ENCODE measurements around the gene FOXO4. TPM values are rescaled to one million over a fixed set of nuclear protein-coding genes. Genes with fewer than 3 reads are reported as not detected.
A peak's percentile ranks its signal among the peaks of the same experiment; 100 is the strongest.

FOXO4 gene
- total RNA-seq, 4 donors from 2014 or later: 14.9 to 18.8 (median 16.9) TPM

DNA sequence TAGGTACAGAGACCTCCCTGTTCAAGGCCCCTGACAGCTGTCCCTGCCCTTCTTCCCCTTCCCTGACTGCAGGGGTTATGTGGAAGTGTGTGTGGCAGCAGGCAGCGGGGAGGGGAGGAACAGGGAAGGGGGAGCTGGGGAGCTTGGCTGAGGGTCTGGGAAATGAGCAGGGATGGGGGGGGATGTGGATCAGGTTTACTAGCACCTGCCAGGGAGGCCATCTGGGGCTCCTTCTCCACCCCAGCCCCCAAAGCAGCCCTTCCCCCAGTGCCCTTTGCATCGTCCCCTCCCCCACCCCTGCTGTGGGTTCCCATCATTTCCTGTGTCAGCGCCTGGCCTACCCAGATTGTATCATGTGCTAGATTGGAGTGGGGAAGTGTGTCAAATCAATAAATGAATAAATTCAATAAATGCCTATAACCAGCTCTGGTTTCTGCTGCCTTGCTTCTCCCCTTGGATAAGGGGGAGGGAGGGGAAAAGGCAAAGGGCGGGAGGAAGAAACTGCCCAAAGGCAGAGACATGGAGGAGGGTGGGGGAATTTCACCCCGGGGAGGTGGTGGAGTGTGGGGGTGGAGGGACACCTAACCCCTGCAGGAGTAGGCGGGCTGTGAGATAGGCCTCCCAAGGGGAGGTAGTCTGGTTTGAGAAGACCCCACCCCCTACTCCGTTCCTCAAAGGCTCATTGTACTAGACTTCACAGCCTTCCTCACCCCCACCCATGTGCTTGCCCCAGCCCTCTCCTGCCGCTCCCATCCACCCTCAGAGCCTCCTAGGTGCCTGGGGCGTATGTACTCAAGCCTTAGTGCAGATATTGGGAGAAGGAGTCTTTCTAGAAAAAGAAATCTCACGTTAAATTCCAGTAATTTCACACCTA, 7.7 kb downstream of the FOXO4 start:
- no peak overlapping the region for H3K27ac ChIP-seq
- H3K4me3 ChIP-seq (replicated peaks in 1 of 3): no peak overlapping the region
- no peaks in the 10 kb centered on the region for H3K36me3 ChIP-seq
- no peaks in the 10 kb centered on the region for H3K27me3 ChIP-seq
- WGBS, 2 donors: 42 to 51% methylated on average over 6 to 10 of the region's 10 CpGs
- H3K9me3 ChIP-seq: no peaks in the 10 kb centered on the region
- intact Hi-C loops (cut with DNase I): no loop called here
- TF ChIP-seq, protein P1, sequence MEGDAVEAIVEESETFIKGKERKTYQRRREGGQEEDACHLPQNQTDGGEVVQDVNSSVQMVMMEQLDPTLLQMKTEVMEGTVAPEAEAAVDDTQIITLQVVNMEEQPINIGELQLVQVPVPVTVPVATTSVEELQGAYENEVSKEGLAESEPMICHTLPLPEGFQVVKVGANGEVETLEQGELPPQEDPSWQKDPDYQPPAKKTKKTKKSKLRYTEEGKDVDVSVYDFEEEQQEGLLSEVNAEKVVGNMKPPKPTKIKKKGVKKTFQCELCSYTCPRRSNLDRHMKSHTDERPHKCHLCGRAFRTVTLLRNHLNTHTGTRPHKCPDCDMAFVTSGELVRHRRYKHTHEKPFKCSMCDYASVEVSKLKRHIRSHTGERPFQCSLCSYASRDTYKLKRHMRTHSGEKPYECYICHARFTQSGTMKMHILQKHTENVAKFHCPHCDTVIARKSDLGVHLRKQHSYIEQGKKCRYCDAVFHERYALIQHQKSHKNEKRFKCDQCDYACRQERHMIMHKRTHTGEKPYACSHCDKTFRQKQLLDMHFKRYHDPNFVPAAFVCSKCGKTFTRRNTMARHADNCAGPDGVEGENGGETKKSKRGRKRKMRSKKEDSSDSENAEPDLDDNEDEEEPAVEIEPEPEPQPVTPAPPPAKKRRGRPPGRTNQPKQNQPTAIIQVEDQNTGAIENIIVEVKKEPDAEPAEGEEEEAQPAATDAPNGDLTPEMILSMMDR (IDR thresholded peaks at IDR 0.05): no peak
- TF ChIP-seq POLR2A (IDR thresholded peaks at IDR 0.05): no peak
- H3K4me1 ChIP-seq: no peaks in the 10 kb centered on the region
- DNase-seq: peak in 1 of 2 donors; percentile 5

DNA sequence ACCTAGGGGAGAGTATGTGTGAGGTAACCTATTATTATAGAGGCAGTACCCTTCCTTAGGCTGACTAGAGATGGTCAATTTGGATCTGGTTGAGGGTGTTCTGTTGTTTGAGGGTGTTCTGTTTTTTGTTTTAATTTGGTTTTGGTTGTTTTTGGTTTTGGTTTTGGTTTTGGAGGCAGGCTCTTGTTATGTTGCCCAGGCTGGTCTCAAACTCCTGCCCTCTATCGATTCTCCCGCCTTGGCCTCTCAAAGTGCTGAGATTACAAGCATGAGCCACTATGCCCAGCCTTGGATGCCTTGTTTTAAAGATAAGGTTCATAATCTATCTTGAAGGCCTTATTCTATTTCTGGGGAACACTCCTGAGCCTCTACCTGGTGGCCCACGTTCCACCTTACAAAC, 10.0 kb downstream of the FOXO4 start:
- H3K9me3 ChIP-seq: no peaks in the 10 kb centered on the region
- H3K36me3 ChIP-seq: no peaks in the 10 kb centered on the region
- DNase-seq: no peak
- H3K4me1 ChIP-seq: no peaks in the 10 kb centered on the region
- WGBS, 2 donors: 90 to 100% methylated on average over 3 of the region's 3 CpGs
- TF ChIP-seq POLR2A (IDR thresholded peaks at IDR 0.05): no peak
- TF ChIP-seq, protein P1 (IDR thresholded peaks at IDR 0.05): no peak
- no peaks in the 10 kb centered on the region for H3K27me3 ChIP-seq
- H3K27ac ChIP-seq: no peak overlapping the region
- H3K4me3 ChIP-seq (replicated peaks in 1 of 3): no peak overlapping the region
- intact Hi-C loops (cut with DNase I): no loop called here

DNA sequence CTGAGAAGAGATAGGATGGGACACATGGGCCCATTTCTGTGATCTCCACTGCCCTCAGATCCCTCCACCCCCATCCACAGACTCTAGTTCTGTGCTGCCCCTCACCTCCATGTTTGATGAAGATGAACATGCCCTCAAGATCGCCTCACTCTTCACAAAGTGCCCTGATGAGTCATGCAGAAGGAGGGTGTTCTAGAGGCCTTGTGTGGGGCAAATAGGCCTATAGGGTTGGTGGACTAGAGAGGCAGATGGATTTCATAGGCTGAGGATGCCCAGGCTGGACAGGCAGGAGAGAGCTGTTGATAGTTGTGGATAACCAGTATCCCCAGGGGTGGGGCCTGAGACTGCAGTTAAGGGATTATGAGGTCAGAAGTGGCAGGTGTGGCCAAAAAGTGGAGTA, 10.8 kb downstream of the FOXO4 start, which contains the start of gene CXorf65:
Gene CXorf65 (minus strand): TSS at position 314 of the 400 bp plus-strand sequence. CDS start 184 bp downstream, at position 130.
- H3K9me3 ChIP-seq: no peaks in the 10 kb centered on the region
- H3K4me1 ChIP-seq: no peaks in the 10 kb centered on the region
- WGBS, 2 donors: 80 to 88% methylated on average over 1 of the region's 1 CpG
- DNase-seq: no peak
- intact Hi-C loops (cut with DNase I): no loop called here
- H3K36me3 ChIP-seq: no peaks in the 10 kb centered on the region
- H3K27me3 ChIP-seq: no peaks in the 10 kb centered on the region
- TF ChIP-seq POLR2A (IDR thresholded peaks at IDR 0.05): no peak
- TF ChIP-seq, protein P1 (IDR thresholded peaks at IDR 0.05): no peak
- no peak within 1 kb of the TSS for H3K4me3 ChIP-seq (replicated peaks in 1 of 3)
- no peak within 1 kb of the TSS for H3K27ac ChIP-seq

DNA sequence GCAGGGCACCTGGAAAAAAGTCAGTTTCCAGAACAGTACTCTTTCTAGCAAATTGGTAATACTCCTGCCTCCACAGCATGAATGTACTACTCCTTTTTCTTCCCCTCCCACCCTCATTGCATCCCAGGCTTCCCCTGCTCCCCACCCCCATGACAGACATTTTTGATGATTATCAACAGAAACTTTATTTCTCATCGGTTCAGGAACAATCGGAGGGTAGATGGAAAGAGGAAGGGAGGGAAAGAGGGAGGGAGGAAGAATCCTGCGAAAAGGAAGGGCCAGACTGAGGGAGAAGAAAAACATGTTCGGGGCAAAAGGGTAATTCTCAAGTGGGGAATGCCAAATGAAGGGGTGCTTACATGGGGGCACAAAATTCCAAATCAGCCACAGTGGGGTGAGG, 11.6 kb downstream of the FOXO4 start:
- H3K9me3 ChIP-seq: no peaks in the 10 kb centered on the region
- 75 to 79% methylated on average over 4 of the region's 4 CpGs for WGBS, 2 donors
- no peaks in the 10 kb centered on the region for H3K36me3 ChIP-seq
- intact Hi-C loops (cut with DNase I): no loop called here
- no peak overlapping the region for H3K4me3 ChIP-seq (replicated peaks in 1 of 3)
- H3K27me3 ChIP-seq: no peaks in the 10 kb centered on the region
- no peaks in the 10 kb centered on the region for H3K4me1 ChIP-seq
- H3K27ac ChIP-seq: no peak overlapping the region
- DNase-seq: no peak
- no peak for TF ChIP-seq POLR2A (IDR thresholded peaks at IDR 0.05)
- TF ChIP-seq, protein P1 (IDR thresholded peaks at IDR 0.05): no peak

DNA sequence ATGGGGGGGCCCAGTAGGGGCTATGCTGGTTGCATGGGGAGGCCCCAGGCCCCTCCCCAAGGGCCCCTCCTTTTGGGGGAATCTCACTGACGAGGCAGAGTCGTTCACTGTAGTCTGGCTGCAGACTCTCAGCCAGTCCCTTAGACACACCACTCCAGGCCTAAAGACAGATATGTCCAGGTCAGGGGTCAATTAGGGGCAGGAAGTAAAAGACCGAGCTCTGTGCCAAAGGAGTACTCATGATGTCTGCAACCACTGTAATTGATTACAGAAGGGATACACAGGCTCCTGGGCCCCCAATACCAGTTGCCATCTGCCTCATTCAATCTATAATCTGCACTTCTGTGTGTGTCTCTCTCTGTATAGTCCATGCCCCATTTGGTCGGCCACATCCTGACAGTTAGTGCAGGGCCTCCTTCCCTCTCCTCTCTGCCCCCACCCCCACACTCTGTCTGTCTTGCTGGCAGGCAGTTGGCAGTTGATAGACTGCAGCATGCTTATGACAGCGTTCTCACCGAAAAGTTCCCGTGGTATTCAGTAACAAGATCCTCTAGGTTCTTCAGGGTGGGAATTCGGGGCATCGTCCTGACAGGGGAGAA, 12.2 kb downstream of the FOXO4 start:
- TF ChIP-seq, protein P1 (IDR thresholded peaks at IDR 0.05): no peak
- TF ChIP-seq POLR2A (IDR thresholded peaks at IDR 0.05): no peak
- 43 to 55% methylated on average over 6 to 8 of the region's 9 CpGs for WGBS, 2 donors
- intact Hi-C loops (cut with DNase I): no loop called here
- no peak overlapping the region for H3K27ac ChIP-seq
- H3K27me3 ChIP-seq: no peaks in the 10 kb centered on the region
- DNase-seq: no peak
- no peaks in the 10 kb centered on the region for H3K36me3 ChIP-seq
- no peaks in the 10 kb centered on the region for H3K9me3 ChIP-seq
- no peaks in the 10 kb centered on the region for H3K4me1 ChIP-seq
- H3K4me3 ChIP-seq (replicated peaks in 1 of 3): no peak overlapping the region

All from thyroid gland (tissue), 4 donors.